ENCODE measurements around the gene KYAT1.
A peak's percentile ranks its signal among the peaks of the same experiment; 100 is the strongest.
"Not testable (repeated sequence)": the region's sequence is repeated elsewhere in the genome, so short reads cannot be mapped to it uniquely, and the experiment has no call there.

Gene KYAT1

DNA sequence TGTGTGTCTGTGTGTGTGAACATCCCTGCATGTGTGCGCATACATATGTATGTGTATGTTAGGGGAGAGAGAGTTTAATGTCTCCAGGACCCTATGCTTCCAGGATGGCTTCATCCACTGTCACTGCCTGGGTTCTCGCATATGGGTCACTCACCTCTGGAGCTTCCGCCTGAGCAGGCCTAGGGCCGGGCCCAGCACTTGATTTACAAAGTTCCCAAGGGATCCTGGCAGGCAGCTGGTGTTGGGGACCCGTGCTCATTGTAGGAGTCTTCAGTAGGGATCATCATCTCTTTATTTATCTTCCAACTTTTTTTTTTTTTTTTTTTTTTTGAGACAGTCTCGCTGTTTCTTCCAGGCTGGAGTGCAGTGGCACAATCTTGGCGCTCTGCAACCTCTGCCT, 81.7 kb downstream of the KYAT1 start:
- Mint-ChIP-seq H3K4me1 (no peaks in the 10 kb centered on the region), H3K4me3 (no peak overlapping the region), H3K9me3 (no peaks in the 10 kb centered on the region), H3K27me3 (no peaks in the 10 kb centered on the region), H3K27ac (no peak overlapping the region), H3K36me3 (peaks cover 3% of the 10 kb centered on the region)

DNA sequence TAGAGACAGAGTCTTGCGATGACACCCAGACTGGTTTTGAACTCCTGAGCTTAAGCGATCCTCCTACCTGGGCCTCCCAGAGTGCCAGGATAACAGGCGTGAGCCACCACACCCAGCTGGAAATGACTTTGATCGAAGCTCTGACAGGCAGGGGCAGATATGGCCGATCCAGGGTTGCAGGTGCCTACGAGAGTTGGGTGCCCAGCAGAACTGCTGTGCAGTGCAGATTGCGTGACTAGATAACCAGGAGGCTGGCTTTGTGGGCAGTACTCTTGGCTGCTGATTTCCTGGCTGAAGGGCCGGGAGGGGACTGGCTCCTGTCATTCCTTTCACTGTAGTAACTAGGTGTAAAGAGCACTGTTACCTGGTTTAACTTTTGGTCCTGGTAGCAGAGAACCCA, 82.9 kb downstream of the KYAT1 start:
- no peak overlapping the region for H3K27ac Mint-ChIP-seq
- peaks cover 3% of the 10 kb centered on the region for H3K36me3 Mint-ChIP-seq
- H3K4me1 Mint-ChIP-seq = no peaks in the 10 kb centered on the region
- H3K27me3 Mint-ChIP-seq = no peaks in the 10 kb centered on the region
- no peak overlapping the region for H3K4me3 Mint-ChIP-seq
- no peaks in the 10 kb centered on the region for H3K9me3 Mint-ChIP-seq

DNA sequence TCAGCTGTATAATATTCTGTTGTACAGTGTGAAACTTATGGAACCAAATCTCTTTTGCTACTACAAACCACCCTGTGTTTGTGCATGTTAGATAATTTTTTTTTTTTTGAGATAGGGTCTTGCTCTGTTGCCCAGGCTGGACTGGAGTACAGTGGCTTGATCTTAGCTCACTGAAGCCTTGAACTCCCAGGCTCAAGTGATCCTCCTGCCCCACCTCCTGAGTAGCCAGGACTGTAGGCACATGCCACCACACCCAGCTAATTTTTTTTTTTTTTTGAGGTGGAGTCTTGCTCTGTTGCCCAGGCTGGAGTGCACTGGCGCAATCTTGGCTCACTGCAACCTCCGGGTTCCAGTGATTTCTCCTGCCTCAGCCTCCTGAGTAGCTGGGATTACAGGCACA, 86.8 kb downstream of the KYAT1 start:
- H3K27ac Mint-ChIP-seq, H3K36me3 Mint-ChIP-seq, H3K4me1 Mint-ChIP-seq, H3K4me3 Mint-ChIP-seq, H3K27me3 Mint-ChIP-seq, H3K9me3 Mint-ChIP-seq: not testable (repeated sequence)

DNA sequence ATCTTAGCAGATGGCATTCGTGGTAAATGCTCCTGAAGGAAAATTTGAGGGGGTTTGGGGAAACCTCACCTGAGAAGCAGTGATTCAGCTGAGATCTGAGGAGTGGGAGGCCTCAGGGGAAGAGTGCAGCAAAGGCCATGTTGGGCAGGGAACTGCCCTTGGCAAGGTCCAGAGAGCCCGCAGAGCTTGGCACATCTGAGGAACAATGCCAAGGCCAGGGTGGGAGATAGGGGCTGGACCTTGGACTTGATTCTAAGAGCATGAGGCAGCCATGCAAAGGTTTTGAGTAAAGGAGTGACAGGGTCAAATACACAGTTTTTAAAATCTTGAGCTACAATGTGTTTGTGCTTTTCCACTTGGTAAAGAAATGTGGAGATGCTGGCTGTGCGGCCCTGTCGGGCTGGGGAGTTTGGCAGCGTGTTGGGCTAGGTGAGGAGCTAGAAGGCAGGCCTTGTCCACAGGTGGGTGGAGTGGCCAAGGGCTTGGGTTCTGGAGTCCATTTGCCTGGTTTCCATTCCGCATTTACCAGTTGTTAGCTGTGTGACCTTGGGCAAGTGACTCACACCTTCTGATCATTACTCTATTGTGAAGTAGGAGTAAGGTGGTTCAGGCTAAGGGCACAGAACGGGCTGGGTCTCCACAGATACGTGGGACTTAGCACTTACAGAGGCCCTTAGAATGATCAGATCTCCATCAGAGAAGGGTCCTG, 88.6 kb downstream of the KYAT1 start:
- H3K4me3 Mint-ChIP-seq = no peak overlapping the region
- peaks cover 10% of the 10 kb centered on the region for H3K4me1 Mint-ChIP-seq
- H3K36me3 Mint-ChIP-seq = peaks cover 2% of the 10 kb centered on the region
- no peak overlapping the region for H3K27ac Mint-ChIP-seq
- no peaks in the 10 kb centered on the region for H3K27me3 Mint-ChIP-seq
- no peaks in the 10 kb centered on the region for H3K9me3 Mint-ChIP-seq

DNA sequence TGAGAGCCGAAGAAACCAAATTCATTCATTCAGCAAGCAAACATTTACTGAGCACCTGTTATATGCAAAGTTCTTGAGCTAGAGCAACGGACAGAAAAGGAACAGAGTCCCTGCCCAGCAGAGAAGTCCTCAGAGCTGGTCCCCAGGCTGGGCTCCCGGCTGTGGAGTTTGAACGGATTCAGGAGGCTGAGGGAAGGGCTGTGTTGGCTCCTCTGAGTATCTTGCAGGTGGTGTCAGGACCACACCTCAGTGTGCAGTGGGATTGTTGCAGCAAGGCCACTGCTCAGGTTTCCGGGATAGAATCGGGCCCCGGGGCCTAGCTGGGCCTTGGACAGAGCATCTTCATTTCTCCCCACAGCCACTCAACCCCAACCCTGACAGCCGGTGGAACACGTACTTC, 89.6 kb downstream of the KYAT1 start:
- H3K9me3 Mint-ChIP-seq = no peaks in the 10 kb centered on the region
- no peak overlapping the region for H3K27ac Mint-ChIP-seq
- peaks cover 10% of the 10 kb centered on the region for H3K4me1 Mint-ChIP-seq
- H3K27me3 Mint-ChIP-seq = no peaks in the 10 kb centered on the region
- peaks cover 2% of the 10 kb centered on the region for H3K36me3 Mint-ChIP-seq
- no peak overlapping the region for H3K4me3 Mint-ChIP-seq

DNA sequence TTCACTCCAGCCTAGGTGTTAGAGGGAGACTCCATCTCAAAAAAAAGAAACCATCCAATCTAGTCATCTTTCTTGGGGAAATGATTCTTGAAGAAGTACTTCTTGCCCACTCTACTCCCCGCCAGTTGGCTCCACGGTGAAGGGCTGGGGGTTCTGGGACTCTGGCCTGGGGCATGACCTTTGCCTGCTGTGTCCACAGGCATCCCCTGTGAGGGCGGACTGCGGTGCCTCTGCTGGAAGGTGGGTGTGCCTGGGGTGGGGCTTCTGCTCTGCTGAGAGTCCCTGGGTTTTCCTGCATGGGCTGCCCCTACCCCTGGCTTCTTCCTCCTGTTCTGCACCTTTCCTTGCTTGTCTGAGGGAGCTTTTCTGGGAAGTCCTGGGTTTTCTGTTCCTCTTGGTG, 91.2 kb downstream of the KYAT1 start:
- Mint-ChIP-seq H3K4me1 (peaks cover 10% of the 10 kb centered on the region), H3K4me3 (no peak overlapping the region), H3K9me3 (no peaks in the 10 kb centered on the region)

DNA sequence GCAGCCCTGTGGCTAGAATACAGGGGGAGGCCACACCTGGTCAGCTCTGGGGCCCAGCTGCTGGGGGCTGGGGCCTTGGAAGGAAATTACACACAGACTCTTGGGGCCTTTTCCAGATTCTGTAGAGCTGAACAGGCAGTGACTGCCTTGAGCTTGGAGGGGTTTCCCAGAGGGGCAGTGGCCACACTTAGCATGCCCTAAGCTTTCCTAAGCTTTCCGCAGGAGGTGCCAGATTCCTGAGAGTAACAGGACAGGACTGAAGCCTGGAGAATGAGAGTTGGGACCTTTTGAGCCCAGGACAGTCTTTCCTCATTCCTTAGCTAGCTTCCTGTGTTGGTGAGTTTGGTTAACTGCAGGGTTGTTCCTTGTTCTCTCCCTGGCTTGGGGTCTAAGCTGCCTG, 93.3 kb downstream of the KYAT1 start:
- no peaks in the 10 kb centered on the region for H3K9me3 Mint-ChIP-seq
- peaks cover 10% of the 10 kb centered on the region for H3K4me1 Mint-ChIP-seq
- H3K27ac Mint-ChIP-seq = no peak overlapping the region
- H3K36me3 Mint-ChIP-seq = no peaks in the 10 kb centered on the region
- no peaks in the 10 kb centered on the region for H3K27me3 Mint-ChIP-seq
- peak overlapping the region; percentile 91 for H3K4me3 Mint-ChIP-seq

More for the DNA sequence above, 91.2 kb downstream of the KYAT1 start:
- Mint-ChIP-seq H3K27ac (no peak overlapping the region), H3K27me3 (no peaks in the 10 kb centered on the region), H3K36me3 (peaks cover 2% of the 10 kb centered on the region)

DNA sequence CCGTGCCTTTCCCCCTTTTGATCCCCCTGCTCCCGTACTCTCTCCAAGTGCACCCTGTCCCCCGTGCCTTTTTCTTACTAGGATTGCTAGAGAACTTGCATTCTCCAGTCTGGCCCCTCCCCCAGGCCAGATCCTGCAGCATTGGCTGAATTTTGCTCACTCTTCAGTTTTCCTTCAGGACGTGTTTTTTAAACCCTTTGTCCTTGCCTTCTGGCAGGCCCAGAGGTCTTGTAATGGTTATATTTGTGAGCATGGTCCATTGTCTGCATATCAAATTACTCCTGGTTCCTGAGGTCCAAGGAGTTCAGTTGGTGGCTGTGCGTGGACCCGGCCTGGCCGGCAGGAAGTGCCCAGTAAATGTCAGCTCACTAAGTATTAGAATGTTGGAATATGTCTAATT, 94.1 kb downstream of the KYAT1 start:
- Mint-ChIP-seq H3K27me3 (no peaks in the 10 kb centered on the region), H3K36me3 (no peaks in the 10 kb centered on the region), H3K4me3 (peak overlapping the region; percentile 91), H3K4me1 (peaks cover 5% of the 10 kb centered on the region), H3K27ac (peak overlapping the region; percentile 80), H3K9me3 (no peaks in the 10 kb centered on the region)

DNA sequence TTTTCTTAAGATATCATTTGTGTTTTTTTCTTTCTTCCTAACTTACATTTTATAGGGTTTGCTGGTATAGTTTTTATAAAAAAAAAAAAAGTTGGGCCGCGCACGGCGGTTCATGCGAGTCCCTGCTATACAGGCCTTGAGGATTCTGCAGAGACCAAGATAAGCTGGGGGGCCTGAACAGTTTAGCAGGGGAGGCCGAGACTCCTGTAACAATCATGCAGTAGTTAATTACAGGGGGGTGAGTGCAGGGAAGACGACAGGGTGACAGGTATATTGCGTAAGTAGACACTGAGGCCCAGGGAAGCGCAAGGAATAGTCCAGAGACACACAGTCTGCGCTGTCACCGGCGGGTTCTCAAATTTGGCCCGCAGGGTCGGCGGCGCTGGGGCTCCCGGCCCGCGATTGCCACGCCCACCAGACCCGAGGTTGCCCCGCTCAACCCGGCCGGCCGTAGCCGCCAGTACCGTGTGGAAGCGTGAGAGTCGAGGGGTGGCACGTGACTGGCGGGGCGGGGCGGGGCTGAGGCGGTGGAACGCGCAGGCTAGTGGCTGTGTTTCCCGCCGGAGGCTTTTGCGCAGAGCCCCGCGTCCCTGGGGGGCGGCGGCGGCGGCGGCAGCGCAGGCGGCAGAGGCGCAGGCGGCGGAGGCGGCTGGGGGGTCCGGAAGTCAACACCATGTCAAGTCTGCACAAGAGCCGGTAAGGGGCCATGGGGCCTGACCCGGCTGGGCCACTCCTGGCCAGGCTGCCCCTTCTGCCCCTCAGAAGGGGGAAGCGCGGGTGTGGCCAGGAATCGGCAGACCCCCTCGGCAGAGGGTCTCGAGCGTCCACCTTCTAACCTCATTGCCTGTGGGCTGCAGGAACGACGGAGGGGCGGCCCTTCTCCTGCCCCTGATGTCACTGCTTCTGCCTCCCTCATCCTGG, 94.8 kb downstream of the KYAT1 start, which contains the start of gene TBC1D13:
Gene TBC1D13 (plus strand): TSS at position 573 of the 921 bp plus-strand sequence. CDS start 101 bp downstream, at position 674.
- H3K36me3 Mint-ChIP-seq = no peaks in the 10 kb centered on the region
- H3K4me1 Mint-ChIP-seq = peaks cover 5% of the 10 kb centered on the region
- peak within 1 kb of the TSS; percentile 91 for H3K4me3 Mint-ChIP-seq
- H3K9me3 Mint-ChIP-seq = no peaks in the 10 kb centered on the region
- H3K27me3 Mint-ChIP-seq = no peaks in the 10 kb centered on the region
- peak within 1 kb of the TSS; percentile 84 for H3K27ac Mint-ChIP-seq

DNA sequence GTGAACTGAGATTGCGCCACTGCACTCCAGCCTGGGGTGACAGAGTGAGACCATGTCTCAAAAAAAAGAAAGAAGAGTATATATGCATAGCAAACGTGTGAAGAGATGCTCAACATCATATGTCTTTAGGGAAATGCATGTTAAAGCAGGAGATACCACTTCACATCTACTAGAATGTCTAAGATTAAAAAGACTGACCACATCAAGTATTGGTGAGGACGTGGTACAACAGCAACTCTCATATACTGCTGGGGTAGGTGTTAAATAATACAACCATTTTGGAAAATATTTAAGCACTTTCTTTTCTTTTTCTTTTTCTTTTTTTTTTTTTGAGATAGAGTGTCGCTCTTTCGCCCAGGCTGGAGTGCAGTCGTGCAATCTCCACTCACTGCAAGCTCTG, 96.3 kb downstream of the KYAT1 start:
- H3K27me3 Mint-ChIP-seq = no peaks in the 10 kb centered on the region
- peak overlapping the region; percentile 36 for H3K4me3 Mint-ChIP-seq
- H3K4me1 Mint-ChIP-seq = peaks cover 5% of the 10 kb centered on the region
- H3K9me3 Mint-ChIP-seq = no peaks in the 10 kb centered on the region
- H3K36me3 Mint-ChIP-seq = no peaks in the 10 kb centered on the region
- no peak overlapping the region for H3K27ac Mint-ChIP-seq

All from activated naive CD4-positive, alpha-beta T cell treated with anti-CD3 and anti-CD28 coated beads, Interleukin-2, amount 50 U/mL, for 24 hours (primary cell).